ENCODE measurements around the gene VPS9D1. TPM values are rescaled to one million over a fixed set of nuclear protein-coding genes. Genes with fewer than 3 reads are reported as not detected.

The VPS9D1 gene
- total and polyA plus RNA-seq, 2 of the 4 experiments (the other 2 are of a cell fraction): 1.8 to 20.3 TPM

GRCh38 chr16:89764711-89765201 lies 44.1 kb upstream of the VPS9D1 start:
- in situ Hi-C loops (cut with MboI; ENCODE audit: low sequenced_read_pairs): no loop called here
- DNase-seq (no peak), ATAC-seq (ENCODE audit: low read depth) (no peak)
- Histone ChIP-seq H2AFZ (replicated peaks; ENCODE audit: low read length, poor library complexity) (no peak overlapping the region), H2BK20ac (ENCODE audit: low read depth, low read length) (no peak overlapping the region), H3K79me1 (ENCODE audit: low read depth in 1 of 2, low read length in 2 of 2) (peaks cover 0 to 3% of the 10 kb centered on the region in 2 experiments; a peak in 1 of 4 replicates), H3K23ac (ENCODE audit: low read depth, low read length) (no peak overlapping the region), H3K56ac (ENCODE audit: extremely low read depth, insufficient read depth, low read length) (no peak overlapping the region), H2AK5ac (ENCODE audit: low read depth, low read length) (no peak overlapping the region), H3K4me3 (ENCODE audit: insufficient read depth, low read depth, low read length) (no peak overlapping the region), H4K20me1 (ENCODE audit: insufficient read depth, low read length) (no peaks in the 10 kb centered on the region), H3K27me3 (ENCODE audit: control insufficient read depth, insufficient read depth, low read length) (no peaks in the 10 kb centered on the region), H3K9me1 (ENCODE audit: insufficient read depth, low read length) (no peaks in the 10 kb centered on the region), H3K14ac (replicated peaks; ENCODE audit: low read depth, low read length) (no peak overlapping the region), H2BK120ac (ENCODE audit: low read depth, low read length) (no peak overlapping the region), H4K91ac (ENCODE audit: insufficient read depth, low read depth, low read length) (no peak overlapping the region), H3K4ac (ENCODE audit: low read depth, low read length) (no peak overlapping the region), H4K5ac (ENCODE audit: low read depth, low read length) (no peak overlapping the region), H3K4me1 (ENCODE audit: control insufficient read depth, insufficient read depth, low read length) (no peaks in the 10 kb centered on the region), H3K27ac (ENCODE audit: insufficient read depth, low read length) (no peak overlapping the region), H3K36me3 (ENCODE audit: control insufficient read depth, insufficient read depth, low read length) (peaks cover 21% of the 10 kb centered on the region), H4K8ac (ENCODE audit: low read depth in 2 of 2, low read length in 2 of 2) (no peak overlapping the region), H3K18ac (ENCODE audit: low read depth, low read length) (no peak overlapping the region), H3K9me3 (ENCODE audit: control insufficient read depth, insufficient read depth, low read length) (no peaks in the 10 kb centered on the region), H2BK15ac (ENCODE audit: low read depth, low read length) (no peak overlapping the region), H3K4me2 (ENCODE audit: low read depth, low read length) (no peak overlapping the region), H2BK5ac (ENCODE audit: low read depth, low read length, poor library complexity, severe bottlenecking) (no peak overlapping the region), H2AK9ac (replicated peaks; ENCODE audit: low read depth, low read length, poor library complexity) (peak overlapping the region; percentile 42), H3K9ac (ENCODE audit: low read depth, low read length) (no peak overlapping the region)
- ChIA-PET CTCF (no interaction called here), POLR2A (ENCODE audit: unreplicated experiment) (no interaction called here)
- no TSS peak for BruUV-seq (replicated peaks)
- WGBS, 2 experiments (ENCODE audit: extremely low coverage in 2 of 2, insufficient read length in 1 of 2): 85% methylated on average over 11 of the region's 18 CpGs; no CpG with 5 or more reads in 1 of the 2 experiments
- TF ChIP-seq CEBPB (IDR thresholded peaks at IDR 0.05; ENCODE audit: low read depth, low read length): peak; percentile 35; the same call in 1 of the 2 replicates
- no peak for TF ChIP-seq MXI1 (IDR thresholded peaks at IDR 0.05; ENCODE audit: borderline replicate concordance, low read depth, low read length)
- TF ChIP-seq POLR2A (IDR thresholded peaks at IDR 0.05; ENCODE audit: low read depth, low read length): no peak
- TF ChIP-seq, protein P1, sequence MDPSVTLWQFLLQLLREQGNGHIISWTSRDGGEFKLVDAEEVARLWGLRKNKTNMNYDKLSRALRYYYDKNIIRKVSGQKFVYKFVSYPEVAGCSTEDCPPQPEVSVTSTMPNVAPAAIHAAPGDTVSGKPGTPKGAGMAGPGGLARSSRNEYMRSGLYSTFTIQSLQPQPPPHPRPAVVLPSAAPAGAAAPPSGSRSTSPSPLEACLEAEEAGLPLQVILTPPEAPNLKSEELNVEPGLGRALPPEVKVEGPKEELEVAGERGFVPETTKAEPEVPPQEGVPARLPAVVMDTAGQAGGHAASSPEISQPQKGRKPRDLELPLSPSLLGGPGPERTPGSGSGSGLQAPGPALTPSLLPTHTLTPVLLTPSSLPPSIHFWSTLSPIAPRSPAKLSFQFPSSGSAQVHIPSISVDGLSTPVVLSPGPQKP (IDR thresholded peaks at IDR 0.05; ENCODE audit: borderline replicate concordance, low read depth, low read length): no peak
- no peak for TF ChIP-seq NFE2L2 (IDR thresholded peaks at IDR 0.05; ENCODE audit: low read depth, low read length)
- no peak for TF ChIP-seq MAZ (IDR thresholded peaks at IDR 0.05; ENCODE audit: borderline replicate concordance, low read depth, low read length)
- TF ChIP-seq, protein P2, sequence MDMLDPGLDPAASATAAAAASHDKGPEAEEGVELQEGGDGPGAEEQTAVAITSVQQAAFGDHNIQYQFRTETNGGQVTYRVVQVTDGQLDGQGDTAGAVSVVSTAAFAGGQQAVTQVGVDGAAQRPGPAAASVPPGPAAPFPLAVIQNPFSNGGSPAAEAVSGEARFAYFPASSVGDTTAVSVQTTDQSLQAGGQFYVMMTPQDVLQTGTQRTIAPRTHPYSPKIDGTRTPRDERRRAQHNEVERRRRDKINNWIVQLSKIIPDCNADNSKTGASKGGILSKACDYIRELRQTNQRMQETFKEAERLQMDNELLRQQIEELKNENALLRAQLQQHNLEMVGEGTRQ (IDR thresholded peaks at IDR 0.05; ENCODE audit: low read depth, low read length): no peak
- intact Hi-C loops (cut with micrococcal nuclease): no loop called here
- dilution Hi-C loops (cut with HindIII; ENCODE audit: low sequenced_read_pairs, unreplicated experiment): no loop called here

All from IMR-90 (cell line).